MM.1S (cell line): ENCODE results near the gene AP5S1.
A peak's percentile ranks its signal among the peaks of the same experiment; 100 is the strongest.

Experiments
- DNase-seq: peaks from one replicate; pipeline ENCODE4 v3.0.0-alpha.2; 2015
- H2AFZ ChIP-seq: fragments of 300-600 bp; sonication (generic); 2 replicates; pipeline ENCODE4 v1.6.0; 2016; ENCODE audit warnings: antibody characterized with exemption, low read length
- H3F3A ChIP-seq: fragments of 300-600 bp; sonication (generic); 2 replicates; pipeline ENCODE4 v1.6.1; 2016; ENCODE audit warnings: mild to moderate bottlenecking, antibody characterized with exemption, low read length, moderate library complexity, mixed read lengths; ENCODE audit not compliant: insufficient read depth
- H3K27ac ChIP-seq: fragments of 300-600 bp; sonication (generic); 2 replicates; pipeline ENCODE4 v1.5.1; 2016; ENCODE audit warnings: mild to moderate bottlenecking, low read length
- H3K27me3 ChIP-seq: fragments of 300-600 bp; sonication (generic); replicated peaks from 2 replicates; pipeline ENCODE4 v1.6.0; 2016; ENCODE audit warnings: low read length; ENCODE audit not compliant: insufficient read depth
- H3K36me3 ChIP-seq: fragments of 300-600 bp; sonication (generic); replicated peaks from 2 replicates; pipeline ENCODE4 v1.6.1; 2016; ENCODE audit warnings: mild to moderate bottlenecking, low read length, mixed read lengths; ENCODE audit not compliant: insufficient read depth
- H3K4me1 ChIP-seq: fragments of 300-600 bp; sonication (generic); 2 replicates; pipeline ENCODE4 v1.6.1; 2016; ENCODE audit warnings: low read length, mixed read lengths
- H3K4me2 ChIP-seq: fragments of 300-600 bp; sonication (generic); 2 replicates; pipeline ENCODE4 v1.6.0; 2016; ENCODE audit warnings: low read depth, low read length
- H3K4me3 ChIP-seq: fragments of 300-600 bp; sonication (generic); 2 replicates; pipeline ENCODE4 v1.5.1; 2016; ENCODE audit warnings: low read length, mixed read lengths
- H3K79me2 ChIP-seq: fragments of 300-600 bp; sonication (generic); 2 replicates; pipeline ENCODE4 v1.6.1; 2016; ENCODE audit warnings: mixed run types, low read length, mixed read lengths
- H3K9ac ChIP-seq: fragments of 300-600 bp; sonication (generic); 2 replicates; pipeline ENCODE4 v1.6.1; 2016; ENCODE audit warnings: low read length, mixed read lengths
- H3K9me2 ChIP-seq: fragments of 300-600 bp; sonication (generic); replicated peaks from 2 replicates; pipeline ENCODE4 v1.6.1; 2016; ENCODE audit warnings: mild to moderate bottlenecking, low read length, mixed read lengths; ENCODE audit not compliant: insufficient read depth
- H3K9me3 ChIP-seq: fragments of 300-600 bp; sonication (generic); replicated peaks from 2 replicates; pipeline ENCODE4 v1.6.1; 2016; ENCODE audit warnings: mild to moderate bottlenecking, low read length, mixed read lengths; ENCODE audit not compliant: insufficient read depth
- H4K20me1 ChIP-seq: fragments of 300-600 bp; sonication (generic); 2 replicates; pipeline ENCODE4 v1.6.1; 2016; ENCODE audit warnings: mild to moderate bottlenecking, low read length, moderate library complexity, mixed read lengths; ENCODE audit not compliant: insufficient read depth
- CTCF ChIP-seq: fragments of 300-600 bp; sonication (generic); IDR thresholded peaks from 2 replicates; pipeline ENCODE4 v1.5.1; 2016; ENCODE audit warnings: antibody characterized with exemption, low read length, mixed read lengths
- EZH2 ChIP-seq: fragments of 300-600 bp; sonication (generic); optimal IDR thresholded peaks from 2 replicates; pipeline ENCODE3; 2017; ENCODE audit warnings: low read depth, mild to moderate bottlenecking, antibody characterized with exemption, low read length, mixed read lengths
- EZH2phosphoT487 ChIP-seq: fragments of 300-600 bp; sonication (generic); IDR thresholded peaks from 2 replicates; pipeline ENCODE4 v1.6.1; 2018; ENCODE audit warnings: antibody characterized with exemption, low read length

AP5S1 gene

GRCh38 chr20:3777381-3777715, 43.0 kb upstream of the AP5S1 start:
- H2AFZ ChIP-seq: peak overlapping the region; percentile 91
- no peak overlapping the region; the same call in 1 of the 2 replicates for H3K9ac ChIP-seq
- H4K20me1 ChIP-seq: no peaks in the 10 kb centered on the region

GRCh38 chr20:3777716-3778629, 42.4 kb upstream of the AP5S1 start:
- Histone ChIP-seq H3K4me1 (peaks cover 10% of the 10 kb centered on the region), H3K79me2 (no peaks in the 10 kb centered on the region), H4K20me1 (no peaks in the 10 kb centered on the region), H3K36me3 (no peaks in the 10 kb centered on the region), H3K9me3 (no peaks in the 10 kb centered on the region), H3K27ac (no peak overlapping the region), H3K9ac (peak overlapping the region; percentile 16; the same call in 1 of the 2 replicates), H3K27me3 (peaks cover 26% of the 10 kb centered on the region), H2AFZ (peak overlapping the region; percentile 91), H3F3A (peaks cover 10% of the 10 kb centered on the region; the same call in 1 of the 2 replicates), H3K4me3 (peak overlapping the region; percentile 61), H3K4me2 (peak overlapping the region; percentile 83), H3K9me2 (no peaks in the 10 kb centered on the region)
- no peak for TF ChIP-seq EZH2
- 0 out of 2 replicates have a peak, but pooled peaks have one; percentile 32 for TF ChIP-seq EZH2phosphoT487
- no peak for TF ChIP-seq CTCF
- DNase-seq: no peak

More at GRCh38 chr20:3777381-3777715, 43.0 kb upstream of the AP5S1 start:
- Histone ChIP-seq H3K27ac (no peak overlapping the region), H3K4me1 (peaks cover 10% of the 10 kb centered on the region), H3K79me2 (no peaks in the 10 kb centered on the region), H3K4me2 (peak overlapping the region; percentile 83), H3K9me2 (no peaks in the 10 kb centered on the region), H3K27me3 (peaks cover 26% of the 10 kb centered on the region), H3K36me3 (no peaks in the 10 kb centered on the region), H3K9me3 (no peaks in the 10 kb centered on the region), H3K4me3 (peak overlapping the region; percentile 61), H3F3A (peaks cover 7% of the 10 kb centered on the region; the same call in 1 of the 2 replicates)
- TF ChIP-seq CTCF (no peak), EZH2 (no peak), EZH2phosphoT487 (no peak)
- DNase-seq: no peak

GRCh38 chr20:3778976-3779375, 41.4 kb upstream of the AP5S1 start:
- peaks cover 10% of the 10 kb centered on the region; the same call in 1 of the 2 replicates for H3F3A ChIP-seq
- H3K36me3 ChIP-seq: no peaks in the 10 kb centered on the region
- H4K20me1 ChIP-seq: no peaks in the 10 kb centered on the region
- no peak overlapping the region for H3K4me3 ChIP-seq
- H3K4me1 ChIP-seq: peaks cover 10% of the 10 kb centered on the region
- H3K27ac ChIP-seq: no peak overlapping the region
- H3K79me2 ChIP-seq: no peaks in the 10 kb centered on the region
- DNase-seq: no peak
- H3K9ac ChIP-seq: no peak overlapping the region
- H3K9me2 ChIP-seq: no peaks in the 10 kb centered on the region
- no peak overlapping the region; the same call in 1 of the 2 replicates for H3K4me2 ChIP-seq
- no peak for TF ChIP-seq CTCF
- TF ChIP-seq EZH2phosphoT487: no peak
- no peak for TF ChIP-seq EZH2
- H3K9me3 ChIP-seq: no peaks in the 10 kb centered on the region
- peaks cover 26% of the 10 kb centered on the region for H3K27me3 ChIP-seq
- no peak overlapping the region for H2AFZ ChIP-seq
